ENCODE results near the gene SLC6A13.

SLC6A13 gene

GRCh38 chr12:197911-198695 lies 64.5 kb downstream of the SLC6A13 start:
- no peak for ATAC-seq

DNA sequence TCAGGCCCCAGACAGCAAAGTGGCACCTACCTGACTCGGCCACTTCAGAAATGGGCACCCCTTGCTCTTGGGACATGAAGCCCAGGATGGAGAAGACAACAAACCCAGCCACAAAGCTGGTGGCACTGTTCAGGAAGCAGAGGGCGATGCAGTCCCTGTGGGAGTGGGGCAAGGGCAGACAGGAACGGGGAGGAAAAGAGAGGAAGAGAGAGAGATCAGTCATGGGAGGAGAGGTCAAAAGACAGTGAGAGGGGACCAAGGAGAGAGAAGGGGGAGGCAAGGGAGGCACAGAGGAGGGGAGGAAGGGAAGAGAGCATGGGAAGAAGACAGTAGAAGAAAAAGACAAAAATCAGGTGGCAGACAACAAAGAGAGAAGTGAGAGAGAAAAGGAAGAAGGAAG lies 65.3 kb downstream of the SLC6A13 start:
- ATAC-seq = no peak
- TF ChIP-seq PPARA (CRISPR knock-in tag; IDR thresholded peaks at IDR 0.05; ENCODE audit: borderline replicate concordance) = no peak
- TF ChIP-seq ZC3H10 (CRISPR knock-in tag; IDR thresholded peaks at IDR 0.05) = no peak
- TF ChIP-seq CSRNP3 (CRISPR knock-in tag; IDR thresholded peaks at IDR 0.05) = no peak
- no peak for TF ChIP-seq RARB (CRISPR knock-in tag; IDR thresholded peaks at IDR 0.05)
- TF ChIP-seq GLIS3 (CRISPR knock-in tag; IDR thresholded peaks at IDR 0.05) = no peak
- no peak for TF ChIP-seq CSDC2 (CRISPR knock-in tag; IDR thresholded peaks at IDR 0.05)
- no peak for TF ChIP-seq ZNF8 (CRISPR knock-in tag; IDR thresholded peaks at IDR 0.05)
- no peak for TF ChIP-seq SNAI2 (CRISPR knock-in tag; IDR thresholded peaks at IDR 0.05)
- TF ChIP-seq, protein P1, sequence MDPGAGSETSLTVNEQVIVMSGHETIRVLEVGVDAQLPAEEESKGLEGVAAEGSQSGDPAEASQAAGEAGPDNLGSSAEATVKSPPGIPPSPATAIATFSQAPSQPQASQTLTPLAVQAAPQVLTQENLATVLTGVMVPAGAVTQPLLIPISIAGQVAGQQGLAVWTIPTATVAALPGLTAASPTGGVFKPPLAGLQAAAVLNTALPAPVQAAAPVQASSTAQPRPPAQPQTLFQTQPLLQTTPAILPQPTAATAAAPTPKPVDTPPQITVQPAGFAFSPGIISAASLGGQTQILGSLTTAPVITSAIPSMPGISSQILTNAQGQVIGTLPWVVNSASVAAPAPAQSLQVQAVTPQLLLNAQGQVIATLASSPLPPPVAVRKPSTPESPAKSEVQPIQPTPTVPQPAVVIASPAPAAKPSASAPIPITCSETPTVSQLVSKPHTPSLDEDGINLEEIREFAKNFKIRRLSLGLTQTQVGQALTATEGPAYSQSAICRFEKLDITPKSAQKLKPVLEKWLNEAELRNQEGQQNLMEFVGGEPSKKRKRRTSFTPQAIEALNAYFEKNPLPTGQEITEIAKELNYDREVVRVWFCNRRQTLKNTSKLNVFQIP (CRISPR knock-in tag; IDR thresholded peaks at IDR 0.05; ENCODE audit: borderline replicate concordance, low read depth) = no peak
- TF ChIP-seq ARNTL (CRISPR knock-in tag; IDR thresholded peaks at IDR 0.05; ENCODE audit: borderline replicate concordance, low read depth) = no peak
- TF ChIP-seq BACH2 (CRISPR knock-in tag; IDR thresholded peaks at IDR 0.05; ENCODE audit: borderline replicate concordance) = no peak
- no peak for TF ChIP-seq TCF4 (CRISPR knock-in tag; IDR thresholded peaks at IDR 0.05; ENCODE audit: borderline replicate concordance)

More at GRCh38 chr12:197911-198695, 64.5 kb downstream of the SLC6A13 start:
- TF ChIP-seq CSDC2 (CRISPR knock-in tag; IDR thresholded peaks at IDR 0.05) (no peak), ESRRG (CRISPR knock-in tag; IDR thresholded peaks at IDR 0.05) (no peak), RARB (CRISPR knock-in tag; IDR thresholded peaks at IDR 0.05) (no peak), ZNF70 (CRISPR knock-in tag; IDR thresholded peaks at IDR 0.05) (no peak)
- TF ChIP-seq, protein P1 (CRISPR knock-in tag; IDR thresholded peaks at IDR 0.05; ENCODE audit: borderline replicate concordance, low read depth) = no peak

- TF ChIP-seq RARB (CRISPR knock-in tag; IDR thresholded peaks at IDR 0.05) (no peak), CSDC2 (CRISPR knock-in tag; IDR thresholded peaks at IDR 0.05) (no peak), ZNF8 (CRISPR knock-in tag; IDR thresholded peaks at IDR 0.05) (no peak)
- no peak for ATAC-seq
Observed at GRCh38 chr12:196436-196835, 66.2 kb downstream of the SLC6A13 start.

DNA sequence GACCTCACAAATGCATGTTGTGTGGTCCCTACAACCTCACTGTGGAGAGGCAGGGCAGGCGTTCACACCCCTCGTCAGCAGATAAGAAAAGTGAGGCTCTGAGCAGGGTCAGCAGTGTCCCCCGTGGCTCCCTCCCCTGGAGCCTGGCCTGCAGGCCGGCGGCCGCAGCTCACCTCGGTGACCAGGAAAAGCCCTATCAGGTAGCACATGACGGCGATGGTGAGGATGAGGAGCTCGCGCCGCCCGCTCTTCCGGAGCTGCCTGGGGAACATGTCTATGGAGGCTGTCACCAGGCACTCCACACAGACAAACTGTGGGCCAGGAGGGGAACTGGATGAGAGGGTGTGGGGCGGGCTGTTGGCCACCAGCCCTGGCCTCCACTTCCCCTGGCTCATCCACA lies 66.7 kb downstream of the SLC6A13 start:
- ATAC-seq = no peak
- TF ChIP-seq ZFP30 (CRISPR knock-in tag; IDR thresholded peaks at IDR 0.05) (no peak), BACH2 (CRISPR knock-in tag; IDR thresholded peaks at IDR 0.05; ENCODE audit: borderline replicate concordance) (no peak), RARB (CRISPR knock-in tag; IDR thresholded peaks at IDR 0.05) (no peak), ZFP3 (CRISPR knock-in tag; IDR thresholded peaks at IDR 0.05) (no peak), ZNF565 (CRISPR knock-in tag; conservative IDR thresholded peaks at IDR 0.05; ENCODE audit: low read depth) (no peak), TSHZ2 (CRISPR knock-in tag; IDR thresholded peaks at IDR 0.05) (no peak), ARNTL (CRISPR knock-in tag; IDR thresholded peaks at IDR 0.05; ENCODE audit: borderline replicate concordance, low read depth) (no peak), ZNF70 (CRISPR knock-in tag; IDR thresholded peaks at IDR 0.05) (no peak), PPARA (CRISPR knock-in tag; IDR thresholded peaks at IDR 0.05; ENCODE audit: borderline replicate concordance) (no peak), ESRRG (CRISPR knock-in tag; IDR thresholded peaks at IDR 0.05) (no peak), SNAI2 (CRISPR knock-in tag; IDR thresholded peaks at IDR 0.05) (no peak), PATZ1 (CRISPR knock-in tag; IDR thresholded peaks at IDR 0.05; ENCODE audit: borderline replicate concordance) (no peak), ISL1 (CRISPR knock-in tag; IDR thresholded peaks at IDR 0.05) (no peak), ZC3H10 (CRISPR knock-in tag; IDR thresholded peaks at IDR 0.05) (no peak), ZNF8 (CRISPR knock-in tag; IDR thresholded peaks at IDR 0.05) (no peak), GLIS3 (CRISPR knock-in tag; IDR thresholded peaks at IDR 0.05) (no peak), TOX (CRISPR knock-in tag; IDR thresholded peaks at IDR 0.05; ENCODE audit: borderline replicate concordance) (no peak), CSRNP3 (CRISPR knock-in tag; IDR thresholded peaks at IDR 0.05) (no peak)
- TF ChIP-seq, protein P1 (CRISPR knock-in tag; IDR thresholded peaks at IDR 0.05; ENCODE audit: borderline replicate concordance, low read depth) = no peak

All from SK-N-SH treated with all-trans-retinoic acid at 6 μM for 48 hours (cell line).